Osteoblast (primary cell): ENCODE measurements around the gene LRRFIP1. TPM values are rescaled to one million over a fixed set of nuclear protein-coding genes. Genes with fewer than 3 reads are reported as not detected.

Source experiments
- DNase-seq: peaks from one replicate; pipeline ENCODE4 v3.0.0; 2011; ENCODE audit warnings: low spot score, mixed read lengths; ENCODE audit not compliant: insufficient read length; ENCODE audit errors: missing footprints
- H2AFZ ChIP-seq: 2 replicates; pipeline ENCODE4 v1.6.0; 2011; ENCODE audit warnings: mild to moderate bottlenecking, low read length
- H3K27ac ChIP-seq: 2 replicates; pipeline ENCODE4 v1.5.1; 2011; ENCODE audit warnings: mild to moderate bottlenecking, low read depth, low read length, moderate library complexity
- H3K27me3 ChIP-seq: 2 replicates; pipeline ENCODE4 v1.6.0; 2012; ENCODE audit warnings: mild to moderate bottlenecking, control low read depth, inconsistent platforms, low read length, moderate library complexity; ENCODE audit not compliant: insufficient read depth
- H3K36me3 ChIP-seq: 2 replicates; pipeline ENCODE4 v1.5.1; 2011; ENCODE audit warnings: mild to moderate bottlenecking, low read length, control low read depth, moderate library complexity; ENCODE audit not compliant: insufficient read depth
- H3K4me1 ChIP-seq: 2 replicates; pipeline ENCODE4 v1.5.1; 2011; ENCODE audit warnings: mild to moderate bottlenecking, low read length, control low read depth, moderate library complexity; ENCODE audit not compliant: insufficient read depth
- H3K4me2 ChIP-seq: 2 replicates; pipeline ENCODE4 v1.6.0; 2011; ENCODE audit warnings: mild to moderate bottlenecking, low read length; ENCODE audit not compliant: insufficient read depth
- H3K4me3 ChIP-seq: fragments of 200-600 bp; sonication (generic); 3 replicates; pipeline ENCODE4 v1.5.1; 2012; ENCODE audit warnings: mild to moderate bottlenecking, low read length, inconsistent platforms; ENCODE audit not compliant: insufficient read depth
- H3K79me2 ChIP-seq: 2 replicates; pipeline ENCODE4 v1.6.0; 2012; ENCODE audit warnings: mild to moderate bottlenecking, low read length, control low read depth, inconsistent platforms; ENCODE audit not compliant: insufficient read depth
- H3K9me3 ChIP-seq: 2 replicates; pipeline ENCODE4 v1.5.1; 2011; ENCODE audit warnings: low read depth, low read length, control low read depth
- H4K20me1 ChIP-seq: 2 replicates; pipeline ENCODE4 v1.6.0; 2012; ENCODE audit warnings: mild to moderate bottlenecking, low read length, control low read depth; ENCODE audit not compliant: insufficient read depth
- CTCF ChIP-seq: IDR thresholded peaks from 2 replicates; pipeline ENCODE4 v1.5.1; 2011; ENCODE audit warnings: mild to moderate bottlenecking, low read depth, low read length, moderate library complexity; ENCODE audit errors: extremely low read depth
- total RNA-seq: library from RNA; depleted of rRNA; stranded (reverse); fragments of >200 nt; gene quantifications from 2 replicates; pipeline ENCODE4 v1.2.3, GENCODE V29; 2012

LRRFIP1 gene
- total RNA-seq, 1 donor: 51.8 TPM

GRCh38 chr2:237798236-237799059 is 171.1 kb downstream of the LRRFIP1 start, which contains the start of gene RBM44:
Gene RBM44, plus strand, starts transcription at chr2:237798779. Its CDS starts 14,831 bp downstream, at chr2:237813610.
- H3K4me1 ChIP-seq: no peaks in the 10 kb centered on the region
- H3K36me3 ChIP-seq: no peaks in the 10 kb centered on the region
- H3K79me2 ChIP-seq: no peaks in the 10 kb centered on the region
- no peak within 1 kb of the TSS for H2AFZ ChIP-seq
- H3K9me3 ChIP-seq: no peaks in the 10 kb centered on the region
- no peak within 1 kb of the TSS for H3K4me2 ChIP-seq
- no peak within 1 kb of the TSS for H3K4me3 ChIP-seq
- no peak for TF ChIP-seq CTCF
- DNase-seq: no peak
- no peaks in the 10 kb centered on the region for H4K20me1 ChIP-seq
- no peaks in the 10 kb centered on the region for H3K27me3 ChIP-seq
- no peak within 1 kb of the TSS for H3K27ac ChIP-seq

- no peaks in the 10 kb centered on the region for H4K20me1 ChIP-seq
- H2AFZ ChIP-seq: no peak overlapping the region
- H3K36me3 ChIP-seq: no peaks in the 10 kb centered on the region
- TF ChIP-seq CTCF: no peak
- H3K4me2 ChIP-seq: no peak overlapping the region
- no peak overlapping the region for H3K4me3 ChIP-seq
- no peaks in the 10 kb centered on the region for H3K27me3 ChIP-seq
- no peak for DNase-seq
- H3K79me2 ChIP-seq: no peaks in the 10 kb centered on the region
- no peaks in the 10 kb centered on the region for H3K4me1 ChIP-seq
- no peaks in the 10 kb centered on the region for H3K9me3 ChIP-seq
- H3K27ac ChIP-seq: no peak overlapping the region
These were observed 171.7 kb downstream of the LRRFIP1 start for GRCh38 chr2:237799060-237799428.

GRCh38 chr2:237801466-237801865 is 174.1 kb downstream of the LRRFIP1 start:
- TF ChIP-seq CTCF: no peak
- H3K4me2 ChIP-seq: no peak overlapping the region
- H4K20me1 ChIP-seq: no peaks in the 10 kb centered on the region
- no peak overlapping the region for H3K4me3 ChIP-seq
- H2AFZ ChIP-seq: no peak overlapping the region
- no peaks in the 10 kb centered on the region for H3K9me3 ChIP-seq
- no peaks in the 10 kb centered on the region for H3K4me1 ChIP-seq
- no peak overlapping the region for H3K27ac ChIP-seq
- H3K79me2 ChIP-seq: no peaks in the 10 kb centered on the region
- no peak for DNase-seq
- no peaks in the 10 kb centered on the region for H3K27me3 ChIP-seq
- H3K36me3 ChIP-seq: no peaks in the 10 kb centered on the region

- H2AFZ ChIP-seq: no peak overlapping the region
- H3K79me2 ChIP-seq: no peaks in the 10 kb centered on the region
- no peaks in the 10 kb centered on the region for H3K9me3 ChIP-seq
- no peak overlapping the region for H3K4me2 ChIP-seq
- no peaks in the 10 kb centered on the region for H4K20me1 ChIP-seq
- H3K27ac ChIP-seq: no peak overlapping the region
- H3K4me1 ChIP-seq: no peaks in the 10 kb centered on the region
- peaks cover 26% of the 10 kb centered on the region for H3K27me3 ChIP-seq
- H3K4me3 ChIP-seq: no peak overlapping the region
- no peak for TF ChIP-seq CTCF
- H3K36me3 ChIP-seq: no peaks in the 10 kb centered on the region
- no peak for DNase-seq
These were observed 178.9 kb downstream of the LRRFIP1 start for GRCh38 chr2:237806334-237806733.
